Raji (cell line): Measurements from ENCODE around the gene NLK.

Experiments
- POLR2A ChIP-seq: IDR thresholded peaks from 2 replicates; pipeline ENCODE4 v1.6.1; 2011; ENCODE audit warnings: low read depth, low read length, control low read depth; ENCODE audit not compliant: insufficient read depth

The NLK gene

GRCh38 chr17:28119046-28119445, 76.6 kb downstream of the NLK start:
- no peak for TF ChIP-seq POLR2A

GRCh38 chr17:28119560-28119959, 77.1 kb downstream of the NLK start:
- no peak for TF ChIP-seq POLR2A

- TF ChIP-seq POLR2A = no peak
Measured at GRCh38 chr17:28120766-28121165, 78.3 kb downstream of the NLK start.

GRCh38 chr17:28124962-28125361, 82.5 kb downstream of the NLK start:
- TF ChIP-seq POLR2A = no peak

GRCh38 chr17:28125526-28126378, 83.3 kb downstream of the NLK start:
- no peak for TF ChIP-seq POLR2A

- no peak for TF ChIP-seq POLR2A
Measured at GRCh38 chr17:28127196-28127595, 84.7 kb downstream of the NLK start.

- TF ChIP-seq POLR2A = no peak
Measured at GRCh38 chr17:28128779-28129178, 86.3 kb downstream of the NLK start.

- TF ChIP-seq POLR2A = no peak
Measured at GRCh38 chr17:28130472-28130871, 88.0 kb downstream of the NLK start.

GRCh38 chr17:28131599-28131998, 89.1 kb downstream of the NLK start:
- no peak for TF ChIP-seq POLR2A

GRCh38 chr17:28133562-28133970, 91.1 kb downstream of the NLK start:
- TF ChIP-seq POLR2A = no peak

- no peak for TF ChIP-seq POLR2A
Measured at GRCh38 chr17:28136923-28137322, 94.4 kb downstream of the NLK start.

GRCh38 chr17:28139822-28140221, 97.3 kb downstream of the NLK start:
- TF ChIP-seq POLR2A = no peak

- TF ChIP-seq POLR2A = no peak
Measured at GRCh38 chr17:28141313-28141712, 98.8 kb downstream of the NLK start.

- no peak for TF ChIP-seq POLR2A
Measured at GRCh38 chr17:28141773-28142172, 99.3 kb downstream of the NLK start.

- TF ChIP-seq POLR2A = no peak
Measured at GRCh38 chr17:28142305-28142704, 99.8 kb downstream of the NLK start.

- TF ChIP-seq POLR2A = no peak
Measured at GRCh38 chr17:28144019-28144418, 101.5 kb downstream of the NLK start.

- TF ChIP-seq POLR2A = no peak
Measured at GRCh38 chr17:28145348-28145747, 102.9 kb downstream of the NLK start.
